ENCODE data around the gene ZNF107.

Gene ZNF107

GRCh38 chr7:64643566-64643965, 22.4 kb upstream of the ZNF107 start:
- no peak for TF ChIP-seq CTCF (IDR thresholded peaks at IDR 0.05; ENCODE audit: unreplicated experiment in 3 of 3)

GRCh38 chr7:64651203-64651602, 14.7 kb upstream of the ZNF107 start:
- TF ChIP-seq CTCF (IDR thresholded peaks at IDR 0.05; ENCODE audit: unreplicated experiment in 3 of 3), result no peak
- Mint-ChIP-seq H3K4me1 (no peaks in the 10 kb centered on the region), H3K27ac (no peak overlapping the region), H3K9me3 (peaks cover 43% of the 10 kb centered on the region), H3K36me3 (ENCODE audit: low read depth) (no peaks in the 10 kb centered on the region), H3K27me3 (ENCODE audit: low read depth) (no peaks in the 10 kb centered on the region), H3K4me3 (no peak overlapping the region)

More at GRCh38 chr7:64643566-64643965, 22.4 kb upstream of the ZNF107 start:
- Mint-ChIP-seq H3K4me3 (no peak overlapping the region), H3K27me3 (ENCODE audit: low read depth) (no peaks in the 10 kb centered on the region), H3K9me3 (peaks cover 37% of the 10 kb centered on the region), H3K4me1 (no peaks in the 10 kb centered on the region), H3K36me3 (ENCODE audit: low read depth) (no peaks in the 10 kb centered on the region), H3K27ac (no peak overlapping the region)

- Mint-ChIP-seq H3K9me3 (peaks cover 44% of the 10 kb centered on the region), H3K27ac (no peak overlapping the region), H3K27me3 (ENCODE audit: low read depth) (no peaks in the 10 kb centered on the region), H3K4me3 (no peak overlapping the region), H3K36me3 (ENCODE audit: low read depth) (no peaks in the 10 kb centered on the region), H3K4me1 (no peaks in the 10 kb centered on the region)
- TF ChIP-seq CTCF (IDR thresholded peaks at IDR 0.05; ENCODE audit: unreplicated experiment in 3 of 3), result no peak
Measured at GRCh38 chr7:64651632-64652165, 14.2 kb upstream of the ZNF107 start.

- H3K4me3 Mint-ChIP-seq, result no peak overlapping the region
- H3K27ac Mint-ChIP-seq, result no peak overlapping the region
- no peaks in the 10 kb centered on the region for H3K27me3 Mint-ChIP-seq (ENCODE audit: low read depth)
- TF ChIP-seq CTCF (IDR thresholded peaks at IDR 0.05; ENCODE audit: unreplicated experiment in 3 of 3), result no peak
- peaks cover 48% of the 10 kb centered on the region for H3K9me3 Mint-ChIP-seq
- H3K36me3 Mint-ChIP-seq (ENCODE audit: low read depth), result no peaks in the 10 kb centered on the region
- no peaks in the 10 kb centered on the region for H3K4me1 Mint-ChIP-seq
Measured at GRCh38 chr7:64653721-64654401, 12.1 kb upstream of the ZNF107 start.

GRCh38 chr7:64654796-64655548, 11.0 kb upstream of the ZNF107 start:
- Mint-ChIP-seq H3K27me3 (ENCODE audit: low read depth) (no peaks in the 10 kb centered on the region), H3K4me3 (no peak overlapping the region), H3K4me1 (no peaks in the 10 kb centered on the region), H3K9me3 (peaks cover 46% of the 10 kb centered on the region), H3K36me3 (ENCODE audit: low read depth) (no peaks in the 10 kb centered on the region), H3K27ac (no peak overlapping the region)
- no peak for TF ChIP-seq CTCF (IDR thresholded peaks at IDR 0.05; ENCODE audit: unreplicated experiment in 3 of 3)
